22Rv1 (cell line): ENCODE results near the gene CEACAM19.

Source experiments
- ZFX ChIP-seq: fragments of 450-650 bp; IDR thresholded peaks from 2 replicates; pipeline ENCODE4 v1.6.1; 2017; ENCODE audit warnings: antibody characterized with exemption, borderline replicate concordance
- TF ChIP-seq, protein P1 (sequence below): fragments of 450-650 bp; IDR thresholded peaks from 2 replicates; pipeline ENCODE4 v1.5.1; 2017; ENCODE audit warnings: mild to moderate bottlenecking

DNA sequence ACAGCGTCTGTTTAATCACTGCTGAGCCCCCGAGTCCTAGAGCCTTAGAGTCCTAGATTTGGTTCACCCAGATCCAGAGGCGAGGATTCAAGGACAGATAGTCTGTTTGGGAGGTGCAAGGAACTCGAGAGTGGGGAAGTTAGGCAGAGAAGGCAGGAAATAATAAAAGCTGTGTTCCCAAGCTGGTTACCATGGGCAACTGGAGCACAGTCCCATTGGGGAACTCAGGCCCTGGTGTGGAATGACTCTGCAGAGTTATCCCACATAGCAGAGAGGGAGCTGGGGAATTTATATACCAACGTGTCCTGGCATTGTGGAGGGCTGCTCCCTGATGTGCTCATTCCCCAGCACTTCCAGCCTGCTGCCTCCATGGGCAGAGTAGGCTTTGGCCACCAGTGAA is 48.2 kb upstream of the CEACAM19 start:
- TF ChIP-seq, protein P1, sequence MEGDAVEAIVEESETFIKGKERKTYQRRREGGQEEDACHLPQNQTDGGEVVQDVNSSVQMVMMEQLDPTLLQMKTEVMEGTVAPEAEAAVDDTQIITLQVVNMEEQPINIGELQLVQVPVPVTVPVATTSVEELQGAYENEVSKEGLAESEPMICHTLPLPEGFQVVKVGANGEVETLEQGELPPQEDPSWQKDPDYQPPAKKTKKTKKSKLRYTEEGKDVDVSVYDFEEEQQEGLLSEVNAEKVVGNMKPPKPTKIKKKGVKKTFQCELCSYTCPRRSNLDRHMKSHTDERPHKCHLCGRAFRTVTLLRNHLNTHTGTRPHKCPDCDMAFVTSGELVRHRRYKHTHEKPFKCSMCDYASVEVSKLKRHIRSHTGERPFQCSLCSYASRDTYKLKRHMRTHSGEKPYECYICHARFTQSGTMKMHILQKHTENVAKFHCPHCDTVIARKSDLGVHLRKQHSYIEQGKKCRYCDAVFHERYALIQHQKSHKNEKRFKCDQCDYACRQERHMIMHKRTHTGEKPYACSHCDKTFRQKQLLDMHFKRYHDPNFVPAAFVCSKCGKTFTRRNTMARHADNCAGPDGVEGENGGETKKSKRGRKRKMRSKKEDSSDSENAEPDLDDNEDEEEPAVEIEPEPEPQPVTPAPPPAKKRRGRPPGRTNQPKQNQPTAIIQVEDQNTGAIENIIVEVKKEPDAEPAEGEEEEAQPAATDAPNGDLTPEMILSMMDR: no peak
- TF ChIP-seq ZFX: no peak
